Brain microvascular endothelial cell (primary cell): ENCODE data around the gene PDLIM4.

Experiments
- DNase-seq: peaks from one replicate; pipeline ENCODE4 v3.0.0-alpha.2; 2020
- H3K27ac ChIP-seq: fragments of 250-450 bp; sonication (Bioruptor Pico); 2 replicates; pipeline ENCODE4 v1.5.1; 2020; ENCODE audit warnings: mild to moderate bottlenecking, moderate library complexity
- H3K27me3 ChIP-seq: fragments of 250-450 bp; sonication (Bioruptor Pico); replicated peaks from 2 replicates; pipeline ENCODE4 v1.5.1; 2020; ENCODE audit warnings: mild to moderate bottlenecking
- H3K36me3 ChIP-seq: fragments of 250-450 bp; sonication (Bioruptor Pico); replicated peaks from 2 replicates; pipeline ENCODE4 v1.5.1; 2020; ENCODE audit warnings: mild to moderate bottlenecking
- H3K4me3 ChIP-seq: 2 replicates; pipeline ENCODE4 v1.5.1; 2011; ENCODE audit warnings: low read depth, mild to moderate bottlenecking, control low read depth, low read length, moderate library complexity
- CTCF ChIP-seq: IDR thresholded peaks from 2 replicates; pipeline ENCODE4 v1.5.1; 2011; ENCODE audit warnings: low read depth, mild to moderate bottlenecking, moderate library complexity, low read length, control low read depth, inconsistent platforms; ENCODE audit errors: missing control alignments
- in situ Hi-C: cut with HindIII; loops from 2 replicates; pipeline ENCODE4 v1.10.0; 2017; ENCODE audit warnings: low sequenced_read_pairs, low pct_ligation_motif_present

The PDLIM4 gene

GRCh38 chr5:132239776-132240175 lies 17.7 kb upstream of the PDLIM4 start:
- no peaks in the 10 kb centered on the region for H3K27me3 ChIP-seq
- in situ Hi-C loops = no loop called here
- TF ChIP-seq CTCF = no peak
- DNase-seq = no peak
- no peak overlapping the region for H3K4me3 ChIP-seq
- H3K27ac ChIP-seq = no peak overlapping the region
- H3K36me3 ChIP-seq = no peaks in the 10 kb centered on the region

- Histone ChIP-seq H3K27ac (no peak overlapping the region), H3K27me3 (no peaks in the 10 kb centered on the region), H3K4me3 (no peak overlapping the region), H3K36me3 (no peaks in the 10 kb centered on the region)
- no peak for DNase-seq
- in situ Hi-C loops = no loop called here
- no peak for TF ChIP-seq CTCF
Measured at GRCh38 chr5:132243366-132243977, 14.0 kb upstream of the PDLIM4 start.

GRCh38 chr5:132245593-132245992 lies 11.9 kb upstream of the PDLIM4 start:
- no peak for DNase-seq
- Histone ChIP-seq H3K4me3 (no peak overlapping the region), H3K36me3 (no peaks in the 10 kb centered on the region), H3K27me3 (no peaks in the 10 kb centered on the region), H3K27ac (no peak overlapping the region)
- no peak for TF ChIP-seq CTCF
- in situ Hi-C loops = no loop called here

GRCh38 chr5:132246806-132247205 lies 10.7 kb upstream of the PDLIM4 start:
- no peak for DNase-seq
- Histone ChIP-seq H3K27ac (no peak overlapping the region), H3K36me3 (no peaks in the 10 kb centered on the region), H3K4me3 (no peak overlapping the region), H3K27me3 (no peaks in the 10 kb centered on the region)
- no peak for TF ChIP-seq CTCF
- in situ Hi-C loops = no loop called here

- TF ChIP-seq CTCF = no peak
- Histone ChIP-seq H3K36me3 (no peaks in the 10 kb centered on the region), H3K27ac (no peak overlapping the region), H3K4me3 (no peak overlapping the region), H3K27me3 (no peaks in the 10 kb centered on the region)
- DNase-seq = no peak
- in situ Hi-C loops = no loop called here
Measured at GRCh38 chr5:132250547-132250946, 6.9 kb upstream of the PDLIM4 start.

- DNase-seq = no peak
- Histone ChIP-seq H3K36me3 (no peaks in the 10 kb centered on the region), H3K27ac (no peak overlapping the region), H3K27me3 (no peaks in the 10 kb centered on the region), H3K4me3 (no peak overlapping the region)
- in situ Hi-C loops = no loop called here
- no peak for TF ChIP-seq CTCF
Measured at GRCh38 chr5:132251220-132251725, 6.2 kb upstream of the PDLIM4 start.
